ENCODE data around the gene MTPN.
A peak's percentile ranks its signal among the peaks of the same experiment; 100 is the strongest.

Gene MTPN

DNA sequence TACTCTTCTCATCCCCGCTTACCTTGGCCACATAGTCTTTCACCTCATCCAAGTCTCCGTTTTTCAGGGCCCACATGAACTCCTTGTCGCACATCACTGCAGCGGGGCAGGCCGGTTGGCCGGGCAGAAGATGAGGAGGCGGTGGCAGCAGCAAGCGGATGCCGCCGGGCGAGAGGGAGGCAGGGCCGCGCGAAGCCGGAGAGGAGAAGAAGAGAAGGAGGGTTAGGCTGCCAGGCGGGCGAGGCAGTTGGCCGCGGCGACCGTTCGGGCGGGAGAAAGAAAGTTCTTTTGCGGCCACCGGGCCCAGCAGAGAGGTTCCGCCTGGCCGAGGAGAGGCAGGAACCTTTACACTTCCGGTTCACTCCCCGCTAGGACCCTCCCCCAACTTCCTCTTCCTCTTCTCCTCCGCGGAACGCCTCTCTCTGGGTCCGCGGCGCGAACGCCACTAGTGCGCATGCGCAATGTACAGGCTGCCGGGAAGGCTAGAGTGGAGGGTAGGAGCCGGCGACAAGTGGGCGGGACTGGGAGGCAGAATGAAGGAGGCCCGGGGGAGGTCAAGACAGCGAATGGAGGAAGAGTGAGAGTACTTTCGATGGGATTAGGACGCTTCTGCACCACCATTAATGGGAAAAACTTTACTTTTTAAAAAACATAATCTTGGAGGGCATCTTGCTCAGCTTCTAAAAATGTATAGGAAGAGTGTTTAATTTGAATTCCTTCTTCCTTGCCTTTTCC, at the start of gene MTPN:
TSS of gene MTPN (minus strand) at position 353 of the 735 bp plus-strand sequence. CDS start at position 94, 259 bp downstream.
- DNase-seq, result peak; percentile 97

DNA sequence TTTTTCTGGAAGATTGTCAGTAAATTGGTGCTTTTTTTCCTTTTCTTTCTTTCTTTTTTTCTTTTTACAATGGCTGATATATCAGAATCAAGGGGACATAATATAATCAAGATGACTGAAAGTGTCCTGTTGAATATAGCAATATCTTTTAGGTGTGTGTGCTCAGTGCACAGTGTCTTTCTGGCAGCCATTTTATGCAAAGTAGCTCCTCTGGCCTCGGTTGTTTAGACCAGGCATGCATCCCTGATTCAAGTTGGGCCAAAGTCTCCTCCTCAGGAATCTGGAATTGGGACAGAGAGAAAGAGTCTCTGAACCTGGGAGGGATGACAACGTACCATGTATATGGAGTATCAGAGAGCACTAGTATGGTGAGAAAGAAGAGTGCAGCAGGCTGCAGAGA, 49.0 kb upstream of the MTPN start:
- DNase-seq, result no peak

- DNase-seq, result no peak
Observed at GRCh38 chr7:136023134-136023869, 46.1 kb upstream of the MTPN start.

DNA sequence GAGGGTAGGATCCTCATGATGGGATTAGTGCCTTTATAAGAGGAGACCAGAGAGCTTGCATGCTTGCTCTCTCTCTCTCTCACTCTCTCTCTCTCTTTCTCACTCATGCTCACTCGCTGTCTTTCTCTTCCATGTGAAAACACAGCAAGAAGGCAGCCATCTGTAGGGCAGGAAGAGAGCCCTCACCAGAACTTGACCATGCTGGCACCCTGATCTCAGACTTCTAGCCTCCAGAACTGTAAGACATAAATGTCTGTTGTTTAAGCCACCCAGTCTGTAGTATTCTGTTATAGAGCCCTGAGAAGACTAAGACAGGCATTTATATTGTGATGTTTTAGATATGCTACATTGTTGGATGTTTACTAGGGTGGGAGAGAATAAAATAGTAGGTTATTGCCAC, 43.4 kb upstream of the MTPN start:
- DNase-seq, result no peak

DNA sequence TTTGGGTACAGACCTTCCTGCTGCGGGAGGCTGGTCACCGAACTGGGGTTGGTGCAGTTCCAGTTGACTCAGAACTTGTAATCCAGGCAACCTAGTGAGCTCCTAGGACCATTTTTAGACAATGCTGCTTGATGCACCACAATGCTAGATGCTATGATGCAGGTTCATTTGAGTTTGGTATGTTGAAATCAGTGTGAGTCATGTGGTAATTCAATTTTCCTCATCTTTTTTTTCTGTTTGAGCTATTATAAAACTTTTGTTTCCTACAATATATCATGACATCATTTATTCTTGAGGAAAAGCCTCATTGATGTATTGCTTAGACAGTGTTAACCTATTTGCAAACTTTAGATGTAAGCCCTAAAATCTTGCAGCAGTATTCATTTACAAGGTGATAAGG, 40.9 kb upstream of the MTPN start:
- no peak for DNase-seq

DNA sequence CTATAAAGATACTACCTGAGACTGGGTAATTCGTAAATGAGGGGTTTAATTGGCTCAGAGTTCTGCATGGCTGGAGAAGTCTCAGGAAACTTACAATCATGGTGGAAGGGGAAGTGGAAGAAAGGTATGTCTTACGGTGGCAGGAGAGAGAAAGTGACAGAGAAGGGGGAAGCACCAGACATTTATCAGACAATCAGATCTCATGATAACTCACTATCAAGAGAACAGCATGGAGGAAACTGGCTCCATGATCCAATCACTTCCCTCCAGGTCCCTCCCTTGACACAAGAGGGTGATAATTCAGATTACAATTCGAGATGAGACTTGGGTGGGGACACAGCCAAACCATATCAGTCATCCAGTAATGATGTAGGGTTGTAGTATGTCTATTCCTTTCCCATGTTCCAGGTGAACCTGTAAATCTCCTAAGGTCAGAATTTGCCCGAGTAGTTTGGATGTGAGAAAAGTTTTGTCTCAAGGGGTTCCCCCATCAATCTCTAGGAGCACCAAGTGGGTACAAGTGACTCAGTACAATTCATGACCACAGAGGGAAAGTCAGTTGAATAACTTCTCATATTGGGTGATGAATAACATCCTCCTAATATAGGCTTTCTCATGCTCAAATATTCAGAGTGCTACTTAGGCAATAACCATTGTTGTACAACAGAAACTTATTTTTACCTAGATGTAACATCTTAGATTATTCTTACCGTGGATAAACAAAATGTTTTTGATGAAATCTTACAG, 39.7 kb upstream of the MTPN start:
- DNase-seq, result no peak

- no peak for DNase-seq
Observed at GRCh38 chr7:136015638-136016037, 38.5 kb upstream of the MTPN start.

GRCh38 chr7:136014659-136015058, 37.5 kb upstream of the MTPN start:
- DNase-seq, result no peak

DNA sequence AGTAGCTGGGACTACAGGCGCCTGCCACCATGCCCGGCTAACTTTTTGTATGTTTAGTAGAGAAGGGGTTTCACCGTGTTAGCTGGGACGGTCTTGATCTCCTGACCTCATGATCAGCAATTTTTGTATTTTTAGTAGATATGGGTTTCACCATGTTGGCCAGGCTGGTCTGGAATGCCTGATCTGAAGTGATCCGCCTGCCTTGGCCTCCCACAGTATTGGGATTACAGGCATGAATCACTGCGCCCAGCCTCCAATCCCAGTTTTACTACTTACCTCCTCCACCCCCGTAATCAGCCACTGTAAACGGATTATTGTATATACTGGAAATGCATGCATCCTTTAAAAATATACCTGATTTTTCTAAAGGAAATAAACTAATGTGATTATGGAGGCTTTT, 35.1 kb upstream of the MTPN start:
- DNase-seq, result no peak

DNA sequence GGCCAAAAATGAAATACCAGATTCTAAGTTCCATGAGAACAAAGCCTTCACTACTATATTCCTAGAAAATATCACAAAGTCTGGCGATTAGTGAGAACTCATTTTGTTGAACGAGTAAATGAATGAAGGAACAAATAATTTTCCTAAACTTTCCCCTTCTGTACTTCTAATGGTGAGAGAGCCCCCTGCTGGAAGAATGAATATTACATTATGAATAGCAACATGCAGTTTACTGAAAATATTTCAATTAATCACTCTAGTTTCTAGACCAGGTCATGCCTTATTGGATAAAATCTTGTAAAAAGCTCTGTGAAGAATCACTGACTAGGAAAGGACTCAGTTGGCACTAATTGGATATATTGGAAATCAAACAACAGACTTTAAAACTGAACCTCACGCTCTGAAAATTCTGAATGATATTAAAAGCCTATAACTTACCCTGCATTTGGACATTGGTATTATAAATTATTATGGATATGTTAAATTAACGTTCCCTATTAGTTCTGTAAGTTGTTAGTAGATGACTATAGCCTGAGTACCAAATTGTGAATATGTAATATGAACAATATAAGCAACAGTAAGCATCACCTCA, 32.4 kb upstream of the MTPN start:
- peak; percentile 10 for DNase-seq

GRCh38 chr7:136006208-136006607, 29.0 kb upstream of the MTPN start:
- no peak for DNase-seq

- DNase-seq, result no peak
Observed at GRCh38 chr7:136004083-136004482, 26.9 kb upstream of the MTPN start.

- no peak for DNase-seq
Observed at GRCh38 chr7:136002802-136003201, 25.6 kb upstream of the MTPN start.

GRCh38 chr7:136000288-136000913, 23.2 kb upstream of the MTPN start:
- DNase-seq, result no peak

- no peak for DNase-seq
Observed at GRCh38 chr7:135998081-135998480, 20.9 kb upstream of the MTPN start.

DNA sequence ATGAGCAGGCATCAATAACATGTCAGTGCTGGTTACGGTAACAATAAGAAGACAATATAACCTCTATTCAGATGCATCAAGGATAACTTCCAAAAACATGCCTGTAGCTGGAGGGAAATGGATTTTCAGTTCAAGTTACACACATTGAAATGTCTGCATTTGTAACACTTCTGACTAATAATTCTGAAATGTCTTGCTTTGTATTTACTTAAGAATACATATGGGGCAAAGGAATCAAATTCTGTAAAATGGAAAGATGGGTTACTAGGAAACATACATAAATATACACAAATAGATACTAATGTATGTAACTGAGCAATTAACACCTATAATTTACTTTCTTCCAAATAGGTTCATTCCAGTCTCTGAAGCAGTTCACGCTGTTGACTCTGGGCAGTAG, 18.6 kb upstream of the MTPN start:
- no peak for DNase-seq

- no peak for DNase-seq
Observed at GRCh38 chr7:135994466-135995205, 17.5 kb upstream of the MTPN start.

DNA sequence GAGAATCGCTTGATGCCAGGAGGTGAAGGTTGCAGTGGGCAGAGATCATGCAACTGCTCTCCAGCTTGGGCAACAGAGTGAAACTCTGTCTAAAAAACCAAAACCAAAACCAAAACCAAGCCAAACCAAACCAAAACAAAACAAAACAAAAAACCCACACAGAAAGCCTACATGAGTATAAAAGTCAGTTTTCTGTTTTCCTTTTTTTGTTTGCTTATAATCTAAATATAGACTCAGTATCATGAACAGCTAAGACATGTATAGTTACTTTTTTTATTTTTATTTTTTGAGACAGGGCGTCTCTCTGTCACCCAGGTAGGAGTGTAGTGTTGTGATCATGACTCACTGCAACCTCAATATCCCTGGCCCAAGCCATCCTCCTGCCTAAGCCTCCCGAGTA, 16.8 kb upstream of the MTPN start:
- no peak for DNase-seq

DNA sequence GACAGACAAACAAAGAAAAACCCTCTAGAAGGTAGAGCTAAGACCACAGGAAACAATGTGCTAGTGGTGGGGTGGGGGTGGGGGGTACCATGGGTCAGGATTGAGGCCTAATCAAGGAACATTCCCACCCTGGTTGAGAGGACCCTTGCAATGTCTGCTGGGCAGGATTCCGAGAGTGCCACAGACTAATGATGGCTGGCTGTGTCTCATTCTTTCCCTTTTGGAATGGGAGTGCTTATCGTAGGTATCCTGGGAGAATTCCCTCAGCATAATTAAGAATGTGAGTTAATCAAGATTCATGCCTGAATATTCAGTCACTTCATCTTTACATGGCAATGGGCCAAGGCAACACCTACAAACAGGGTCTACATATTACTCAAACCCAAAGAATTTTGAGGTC, 14.7 kb upstream of the MTPN start:
- DNase-seq, result no peak

- no peak for DNase-seq
Observed at GRCh38 chr7:135991322-135991721, 14.2 kb upstream of the MTPN start.

DNA sequence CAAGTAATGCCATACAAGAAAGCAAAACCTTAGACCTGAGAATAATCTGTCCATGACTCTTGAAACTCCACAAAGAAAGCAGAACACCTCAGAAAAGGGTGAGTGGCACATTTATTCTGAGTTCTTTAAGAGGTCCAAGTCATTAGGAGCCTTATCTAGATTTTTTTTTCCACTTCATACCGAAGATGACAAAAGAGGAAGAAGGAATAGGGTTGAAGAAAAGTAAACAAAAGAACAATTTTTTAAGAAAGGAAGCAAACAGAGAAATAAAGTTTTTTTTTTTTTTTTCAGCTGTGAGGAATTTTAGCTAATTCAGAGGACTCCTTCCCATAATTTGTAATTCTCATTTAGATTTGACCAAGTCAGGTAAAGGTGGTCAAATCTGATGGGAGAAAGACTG, 13.1 kb upstream of the MTPN start:
- no peak for DNase-seq

GRCh38 chr7:135981958-135982646, 4.9 kb upstream of the MTPN start:
- DNase-seq, result no peak

Measured in DMS 273 treated with DMSO at 0.1 percent for 48 hours (cell line).